Ammon's horn (tissue), 1 donor: Measurements from ENCODE around the gene C1orf94.

Source experiments
- DNase-seq: peaks from one replicate; pipeline ENCODE4 v3.0.0-alpha.2; 2016; ENCODE audit warnings: low spot score

The C1orf94 gene, protein sequence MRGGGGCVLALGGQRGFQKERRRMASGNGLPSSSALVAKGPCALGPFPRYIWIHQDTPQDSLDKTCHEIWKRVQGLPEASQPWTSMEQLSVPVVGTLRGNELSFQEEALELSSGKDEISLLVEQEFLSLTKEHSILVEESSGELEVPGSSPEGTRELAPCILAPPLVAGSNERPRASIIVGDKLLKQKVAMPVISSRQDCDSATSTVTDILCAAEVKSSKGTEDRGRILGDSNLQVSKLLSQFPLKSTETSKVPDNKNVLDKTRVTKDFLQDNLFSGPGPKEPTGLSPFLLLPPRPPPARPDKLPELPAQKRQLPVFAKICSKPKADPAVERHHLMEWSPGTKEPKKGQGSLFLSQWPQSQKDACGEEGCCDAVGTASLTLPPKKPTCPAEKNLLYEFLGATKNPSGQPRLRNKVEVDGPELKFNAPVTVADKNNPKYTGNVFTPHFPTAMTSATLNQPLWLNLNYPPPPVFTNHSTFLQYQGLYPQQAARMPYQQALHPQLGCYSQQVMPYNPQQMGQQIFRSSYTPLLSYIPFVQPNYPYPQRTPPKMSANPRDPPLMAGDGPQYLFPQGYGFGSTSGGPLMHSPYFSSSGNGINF

DNA sequence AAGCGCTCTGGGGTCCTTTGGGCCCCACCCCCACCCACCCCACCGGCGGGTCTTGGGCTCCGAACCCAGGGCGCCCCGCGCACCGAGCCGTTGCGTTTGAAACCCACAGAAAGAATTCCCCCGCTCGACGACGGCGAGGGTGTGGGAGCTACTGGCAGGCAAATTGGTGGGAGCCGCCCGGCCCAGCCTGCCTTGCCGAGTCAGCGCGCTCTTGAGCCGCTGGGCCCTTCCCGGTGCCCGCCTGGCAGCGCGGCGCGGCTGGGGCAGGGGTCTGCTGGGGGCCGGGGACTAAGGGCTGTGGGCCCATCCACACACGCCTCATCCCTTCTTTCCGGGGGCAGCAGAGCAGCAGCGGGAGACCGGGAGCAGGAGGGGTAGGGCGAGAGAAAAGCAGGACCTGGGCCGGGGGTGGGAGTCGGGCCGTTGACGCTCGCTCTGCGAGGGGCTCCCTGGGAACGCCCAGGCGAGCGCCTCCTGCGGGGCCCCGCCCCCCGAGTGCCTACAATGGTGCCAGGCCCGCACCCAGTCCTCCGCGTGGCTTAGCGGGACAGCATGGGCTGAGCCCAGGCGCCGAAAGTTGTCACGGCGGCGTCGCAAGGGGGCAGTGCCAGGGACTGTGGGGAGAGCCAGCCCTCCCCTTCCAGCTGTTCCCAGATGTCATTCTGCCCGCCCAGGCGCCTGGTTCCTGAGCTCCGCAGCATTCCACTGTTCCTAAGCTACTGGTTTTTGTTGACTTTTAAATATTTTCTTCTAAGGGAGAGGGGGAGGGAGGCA, at the start of gene C1orf94:
Gene C1orf94 (plus strand): TSS at position 78 of the 774 bp plus-strand sequence. CDS start 883 bp downstream, outside the sequence.
- peak; percentile 20 for DNase-seq

DNA sequence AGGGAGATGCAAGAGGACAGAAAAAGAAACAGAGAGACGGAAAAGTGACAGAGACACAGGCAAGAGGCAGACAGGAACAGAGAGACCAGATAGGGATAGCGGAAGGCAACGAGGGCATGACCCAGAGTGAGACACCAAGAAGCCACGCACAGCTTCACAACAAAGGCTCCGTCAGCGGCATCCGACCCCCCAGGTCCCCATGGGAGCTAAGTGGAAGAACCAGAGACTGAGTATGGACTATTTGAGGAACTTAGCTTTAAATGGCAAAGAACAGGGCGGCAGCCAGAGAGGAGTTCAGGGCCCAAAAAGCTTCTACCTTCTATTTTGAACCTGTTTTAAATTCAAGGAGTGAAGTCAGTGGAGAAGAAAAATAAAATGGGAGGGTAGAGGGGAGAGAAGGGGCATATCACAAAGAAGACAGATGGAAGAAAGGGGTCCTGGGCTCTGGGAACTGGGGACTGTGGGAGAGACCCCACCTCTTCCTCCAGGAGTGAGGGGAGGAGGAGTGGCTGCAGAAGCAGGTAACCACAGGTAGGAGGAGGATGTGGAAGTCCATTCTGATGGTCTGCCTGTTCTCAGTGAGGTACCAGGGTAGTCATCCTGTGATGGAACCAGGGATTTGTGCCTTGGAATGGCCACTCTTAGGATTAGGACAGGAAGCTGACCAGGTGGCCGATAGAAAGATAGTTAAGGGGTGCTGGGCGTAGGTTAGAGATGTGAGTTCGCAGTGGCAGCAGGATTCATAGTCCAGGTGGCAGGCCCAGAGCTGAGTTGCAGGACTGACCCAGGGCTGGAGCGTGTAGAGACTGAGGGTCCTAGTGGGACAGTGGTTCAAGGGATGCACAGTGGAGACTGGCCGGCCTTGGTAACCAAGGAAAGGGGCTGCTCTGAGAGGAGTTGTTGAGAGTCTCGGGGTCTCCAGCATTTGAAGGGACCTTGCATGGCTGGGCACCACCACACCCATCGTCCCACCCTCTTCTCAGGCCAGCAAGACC, 49.4 kb upstream of the C1orf94 start:
- no peak for DNase-seq

DNA sequence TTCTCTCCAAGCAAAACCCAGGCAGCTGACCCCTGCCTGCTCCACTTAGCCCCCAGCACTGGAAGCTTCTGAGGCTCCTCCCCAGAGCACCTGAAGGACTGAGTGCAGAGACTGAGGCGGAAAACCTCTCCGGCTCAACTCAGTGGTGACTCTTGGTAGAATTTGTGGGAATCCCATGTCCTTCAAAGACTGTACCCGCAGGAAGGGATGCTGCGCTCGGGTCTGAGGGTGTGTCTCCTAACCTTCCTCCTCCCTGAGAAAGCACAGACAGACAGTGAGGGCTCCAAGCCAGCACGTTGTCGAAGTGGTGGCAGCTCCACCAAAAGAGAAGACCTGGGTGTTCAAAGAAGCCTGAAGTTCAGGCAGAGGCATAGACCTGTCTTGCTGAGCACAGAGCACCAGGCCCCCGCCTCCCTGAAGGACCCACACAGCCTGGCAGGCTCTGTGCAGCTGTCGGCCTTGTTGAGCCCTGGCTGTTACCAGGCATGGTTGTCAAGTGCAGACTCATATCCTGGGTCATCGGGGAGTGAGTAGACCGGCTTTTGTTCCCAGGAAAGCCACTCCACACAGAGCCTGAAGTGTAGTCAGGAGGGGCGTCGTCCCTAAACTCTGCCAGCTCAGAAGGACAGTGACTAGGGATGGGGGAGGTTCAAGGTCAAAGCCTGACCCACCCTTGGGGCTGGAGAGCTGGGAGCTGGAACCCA, 48.4 kb upstream of the C1orf94 start:
- no peak for DNase-seq

DNA sequence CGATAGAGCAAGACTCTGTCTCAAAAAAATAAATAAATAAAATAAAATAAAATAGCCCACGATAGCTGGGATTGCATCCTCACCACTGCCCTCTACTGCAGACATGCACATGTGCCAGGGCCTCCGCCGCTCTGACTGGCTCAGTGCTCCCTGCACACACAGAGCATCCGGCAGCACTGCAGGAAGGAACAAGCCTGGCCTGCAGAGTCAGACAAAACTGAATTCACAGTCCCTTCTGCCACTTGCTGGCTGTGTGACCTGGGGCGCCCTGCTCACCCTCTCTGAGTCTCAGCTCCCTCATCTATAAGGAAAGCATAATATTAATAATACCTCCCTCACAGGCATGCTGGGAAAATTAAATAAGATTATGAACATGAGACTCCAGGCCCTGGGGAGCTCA, 47.1 kb upstream of the C1orf94 start:
- no peak for DNase-seq

DNA sequence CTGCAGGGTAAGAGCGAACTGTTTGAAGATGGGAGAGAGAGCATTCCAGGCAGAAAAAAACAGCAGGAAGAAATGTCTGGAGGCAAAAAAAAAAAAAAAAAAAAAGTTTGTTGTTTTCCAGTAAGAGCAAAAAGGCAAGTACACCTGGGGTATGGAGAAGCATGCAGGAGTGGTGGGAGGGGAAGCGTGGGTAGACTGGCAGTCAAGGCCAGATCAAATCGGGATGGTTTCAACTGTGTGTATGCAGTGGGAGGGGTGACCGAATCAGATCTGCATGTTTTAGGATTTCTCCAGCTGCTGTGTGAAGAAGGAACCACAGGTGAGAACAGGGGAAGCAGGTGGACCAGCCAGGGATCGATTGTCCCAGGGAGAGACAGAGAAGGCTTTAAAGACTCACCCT, 46.4 kb upstream of the C1orf94 start:
- no peak for DNase-seq

DNA sequence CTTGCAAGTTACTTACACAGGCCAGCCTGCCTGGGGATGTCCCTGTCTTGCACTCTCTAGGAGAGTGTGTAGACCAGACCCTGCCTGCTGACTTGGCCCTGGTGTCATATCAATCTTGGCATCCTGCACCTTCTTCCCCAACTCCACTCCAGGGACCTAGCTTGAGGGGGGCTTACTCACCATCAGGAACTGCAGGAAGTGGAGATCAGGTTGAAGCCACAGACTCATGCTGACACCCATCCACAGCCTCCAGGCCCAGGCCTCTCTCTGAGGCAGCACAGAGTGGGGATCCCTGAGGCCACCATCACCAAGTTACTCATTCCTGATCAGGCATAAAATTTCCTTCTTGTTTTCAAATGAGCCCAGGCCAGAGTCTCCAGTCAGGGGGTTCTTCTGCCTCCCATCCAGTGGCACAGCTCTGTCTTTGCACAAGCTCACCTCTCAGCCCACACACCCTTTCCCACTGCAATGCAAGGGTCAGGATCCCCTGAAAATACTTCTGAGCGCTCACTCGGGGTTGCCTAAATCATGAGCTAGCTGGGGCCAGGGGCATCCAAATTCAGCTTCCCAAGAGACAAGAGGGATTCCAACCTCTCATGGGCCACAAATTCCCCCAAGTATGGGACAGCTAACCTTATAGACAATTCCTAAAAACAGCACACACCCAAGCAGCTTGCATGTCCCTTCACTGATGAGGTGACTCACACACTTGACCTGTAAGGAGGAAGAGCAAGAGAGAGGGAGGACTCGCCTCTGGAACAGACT, 45.1 kb upstream of the C1orf94 start:
- DNase-seq = no peak

DNA sequence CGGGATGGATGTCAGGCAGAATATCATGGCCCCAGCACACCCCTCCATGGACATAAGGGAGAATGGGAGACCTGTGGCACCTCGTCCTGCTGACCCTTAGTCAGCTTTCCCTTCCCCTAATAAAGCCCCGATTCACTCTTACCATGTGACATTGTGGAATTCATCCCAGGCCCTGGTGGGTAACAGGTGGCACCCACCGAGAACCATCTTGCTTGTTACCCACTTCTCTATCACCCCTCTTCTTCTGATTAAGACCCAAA, 44.6 kb upstream of the C1orf94 start:
- no peak for DNase-seq

DNA sequence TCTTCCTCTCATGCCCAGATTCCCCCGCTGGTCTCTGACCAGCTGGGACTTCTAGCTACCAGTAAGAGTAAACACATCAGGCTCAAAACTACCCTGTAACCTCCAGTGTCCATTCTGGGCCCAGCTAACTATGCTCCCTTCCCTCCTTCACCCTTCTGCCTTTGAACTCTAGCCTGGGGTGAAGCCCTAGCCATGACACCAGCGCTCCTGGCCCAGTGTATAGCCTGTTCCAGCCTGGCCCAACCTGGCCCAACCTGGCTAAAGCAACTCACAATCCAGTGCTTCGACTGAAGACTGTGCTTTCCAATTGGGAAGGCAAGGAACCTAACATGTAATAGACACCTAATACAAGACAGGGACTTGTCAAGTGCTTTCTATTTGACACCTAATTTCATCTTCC, 39.3 kb upstream of the C1orf94 start:
- no peak for DNase-seq

DNA sequence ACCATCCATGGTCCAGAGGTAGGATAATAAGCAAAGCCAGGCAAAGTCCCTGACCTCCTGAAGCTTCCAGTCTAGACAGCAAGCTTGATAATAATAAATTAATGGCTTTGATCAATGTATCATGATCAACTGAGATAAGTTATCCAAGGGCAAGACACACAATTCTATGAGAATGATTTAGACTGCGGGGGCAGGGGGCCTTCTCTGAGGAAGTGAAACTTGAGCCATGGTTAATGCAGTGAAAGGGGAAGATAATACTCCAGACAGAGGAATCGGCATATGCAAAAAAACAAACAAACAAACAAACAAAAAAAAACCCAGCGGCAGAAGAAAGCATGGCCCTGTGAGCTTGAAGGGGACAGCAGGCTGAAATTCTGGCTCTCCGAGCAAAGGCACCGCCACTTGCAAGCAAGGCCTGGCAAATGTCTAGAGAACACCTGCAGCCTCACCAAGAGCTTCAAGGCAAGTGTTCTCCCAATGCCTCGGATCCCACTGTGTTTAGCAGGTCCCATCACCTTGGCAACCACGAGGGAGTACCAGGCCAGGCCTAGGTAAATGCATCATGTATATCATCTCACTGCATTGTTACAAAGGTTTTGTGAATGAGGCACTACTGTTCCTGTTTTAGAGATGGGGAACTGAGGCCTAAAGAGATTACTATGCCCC, 36.6 kb upstream of the C1orf94 start:
- DNase-seq = no peak

DNA sequence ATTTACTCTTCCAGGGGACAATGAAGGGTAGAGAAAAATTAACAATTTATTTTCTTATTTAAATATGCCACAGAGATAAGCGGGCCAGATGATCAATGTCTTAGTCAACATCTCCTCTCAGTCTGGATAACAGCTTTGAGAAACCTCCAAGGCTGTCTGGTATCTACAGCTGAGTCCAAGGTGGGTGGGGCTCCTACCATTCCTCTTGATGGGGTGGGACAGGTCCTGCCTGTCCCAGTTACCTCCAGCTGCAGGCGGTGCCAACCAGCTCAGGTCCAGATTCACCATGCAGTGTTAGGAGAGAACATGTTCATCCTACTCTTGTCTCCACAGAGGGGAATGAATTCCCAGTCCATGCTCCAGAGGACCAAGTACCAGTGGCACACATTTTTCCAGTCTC, 32.7 kb upstream of the C1orf94 start:
- no peak for DNase-seq

DNA sequence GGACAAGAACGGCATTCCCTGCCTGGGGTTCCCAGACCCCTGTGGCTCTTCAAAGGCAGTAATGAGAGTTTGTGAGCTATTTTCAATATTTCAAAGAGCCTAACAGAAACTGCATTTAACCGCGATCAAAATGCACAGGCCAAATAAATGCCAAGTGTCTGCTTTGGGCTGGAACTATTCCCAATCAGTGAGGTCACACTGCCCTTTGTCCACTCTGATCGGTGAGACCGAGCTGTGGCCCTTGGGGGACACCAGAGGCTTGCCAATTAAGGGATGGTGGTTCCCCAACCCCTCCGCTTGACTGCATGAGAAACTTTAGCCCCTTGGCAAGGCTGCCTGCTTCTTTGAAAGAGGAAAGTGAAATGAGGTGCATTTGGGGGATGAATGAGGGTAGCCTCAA, 31.9 kb upstream of the C1orf94 start:
- DNase-seq = no peak

DNA sequence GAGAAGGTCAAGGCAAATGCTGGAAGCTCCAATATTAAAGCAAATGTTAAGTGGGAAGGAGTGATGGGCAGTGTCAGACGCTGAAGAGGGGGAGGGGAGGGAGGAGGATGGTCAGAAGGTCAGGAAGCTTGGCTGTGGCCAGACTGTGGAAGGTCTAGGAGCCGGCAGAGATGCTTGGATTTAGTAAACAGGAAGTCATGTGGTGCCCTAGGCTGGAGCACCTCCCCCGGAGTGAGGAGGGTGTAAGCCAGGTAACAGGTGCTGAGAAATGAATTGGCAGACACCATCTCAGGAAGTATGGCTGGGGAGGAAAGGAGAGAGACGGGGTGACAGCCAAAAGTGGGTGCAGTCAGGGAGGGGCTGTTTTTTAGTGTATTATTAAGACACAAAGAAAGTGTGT, 29.4 kb upstream of the C1orf94 start:
- DNase-seq = no peak

DNA sequence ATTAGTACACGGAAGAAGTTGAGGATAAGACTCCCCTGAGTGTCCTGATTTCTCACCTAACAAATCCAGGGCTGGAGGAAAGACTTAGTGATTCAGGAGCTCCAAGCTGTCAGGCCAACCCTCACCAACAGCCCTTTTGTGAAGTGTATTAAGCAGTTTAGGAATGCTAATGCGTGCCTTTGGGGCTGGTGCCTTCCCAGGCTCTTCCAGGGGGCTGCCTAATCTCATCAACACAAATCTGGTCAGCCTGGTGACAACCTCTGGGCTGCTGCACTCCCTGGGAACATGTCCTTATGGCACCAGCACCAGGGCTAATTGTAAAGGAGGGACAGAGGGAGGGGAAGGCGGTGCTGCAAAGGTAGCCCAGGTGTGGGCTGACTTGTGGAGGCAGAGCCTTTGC, 27.2 kb upstream of the C1orf94 start:
- no peak for DNase-seq

DNA sequence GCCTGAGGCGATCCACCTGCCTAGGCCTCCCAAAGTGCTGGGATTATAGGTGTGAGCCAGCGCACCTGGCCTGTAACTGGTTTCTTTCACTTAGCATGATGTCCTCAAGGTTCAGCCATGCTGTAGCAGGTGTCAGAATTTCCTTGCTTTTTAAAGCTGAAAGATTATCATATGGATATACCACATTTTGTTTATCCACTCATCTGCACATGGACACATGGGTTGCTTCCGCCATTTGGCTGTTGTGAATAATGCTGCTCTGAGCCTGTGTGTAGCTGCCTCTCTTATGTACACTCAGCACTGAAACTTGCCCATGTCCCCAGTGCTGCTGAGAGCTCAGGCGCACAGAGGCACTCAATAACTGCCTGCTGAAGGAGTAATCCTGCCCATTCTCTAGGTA, 23.5 kb upstream of the C1orf94 start:
- DNase-seq = no peak

DNA sequence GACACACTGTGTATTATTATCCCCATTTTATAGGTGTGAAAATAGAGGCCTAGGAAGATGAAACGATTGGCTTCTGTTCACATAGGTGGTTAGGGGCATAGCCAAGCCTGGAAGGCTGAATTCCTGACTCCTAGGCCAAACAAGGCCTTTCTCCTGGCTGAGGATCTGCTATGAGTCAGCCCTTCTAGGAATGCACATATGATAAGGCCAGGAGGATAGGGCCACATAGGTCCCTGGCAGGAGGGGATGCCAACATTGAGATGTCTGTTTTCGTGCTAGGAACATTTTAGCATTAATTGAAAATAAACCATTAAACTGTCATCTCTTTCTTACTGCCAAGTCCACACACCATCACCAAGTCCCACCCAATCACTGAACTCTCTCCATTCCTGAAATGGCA, 20.8 kb upstream of the C1orf94 start:
- no peak for DNase-seq

DNA sequence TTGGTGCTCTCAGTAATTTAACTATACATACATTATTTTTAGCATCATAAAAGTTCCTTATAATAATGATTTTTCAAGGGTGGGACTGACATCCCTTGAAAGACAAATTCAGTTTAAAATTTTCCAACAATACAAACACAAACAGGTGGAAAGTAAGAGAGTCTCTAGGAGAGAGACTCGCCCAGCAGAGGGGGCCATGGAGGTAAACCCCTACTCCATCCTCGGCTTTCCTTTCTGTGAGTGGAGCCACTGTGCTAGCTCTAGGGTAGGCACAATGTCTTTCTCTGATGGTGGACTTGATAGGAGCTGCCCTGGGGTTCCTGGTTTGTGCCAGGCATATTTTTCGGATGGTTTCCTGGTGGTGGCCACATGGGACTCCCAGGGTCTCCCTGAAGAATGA, 20.0 kb upstream of the C1orf94 start:
- no peak for DNase-seq

DNA sequence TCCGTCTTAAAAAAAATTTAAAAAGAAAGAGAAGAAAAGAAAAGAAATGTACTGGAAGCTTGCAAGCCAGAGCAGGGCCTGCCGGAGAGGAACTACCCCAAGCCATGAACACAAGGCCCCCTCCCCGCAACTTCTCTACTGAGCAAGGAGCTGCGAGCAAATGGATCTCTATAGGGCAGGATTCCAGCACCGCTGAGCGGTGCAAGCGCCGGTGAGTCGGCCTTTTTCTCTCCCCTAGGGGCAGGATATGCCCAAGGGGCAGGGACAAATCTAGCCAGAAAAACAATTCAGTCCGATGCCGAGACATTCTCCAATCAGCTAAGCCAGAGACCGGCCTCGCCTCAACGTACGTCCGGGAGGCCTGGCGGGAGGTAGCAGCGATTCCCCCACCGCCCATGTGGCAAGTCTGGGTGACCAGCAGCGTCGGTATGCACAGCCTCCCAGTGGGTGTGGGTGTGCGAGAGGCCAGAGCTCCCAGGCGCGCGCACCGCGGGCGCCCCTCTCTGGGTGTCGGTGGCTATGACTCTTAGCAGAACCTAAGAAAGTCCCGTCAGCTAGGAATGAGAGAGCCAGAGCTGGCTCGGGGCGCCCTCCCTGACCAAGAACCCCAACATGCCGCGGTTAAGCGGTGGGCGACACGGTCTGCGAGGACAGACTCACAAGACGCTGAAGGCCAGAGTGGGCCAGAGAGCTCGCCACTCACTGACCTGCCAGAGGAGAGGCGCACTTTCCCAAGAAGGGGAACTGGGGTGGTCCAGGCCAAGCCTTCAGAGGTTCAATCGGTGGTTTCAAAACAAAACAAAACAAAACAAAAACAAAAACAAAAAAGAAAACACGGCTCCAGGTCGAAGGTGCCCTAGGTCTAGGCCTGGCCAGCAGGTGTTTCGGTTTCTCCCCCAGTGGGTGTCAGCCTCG, 13.6 kb upstream of the C1orf94 start:
- DNase-seq = peak; percentile 86

DNA sequence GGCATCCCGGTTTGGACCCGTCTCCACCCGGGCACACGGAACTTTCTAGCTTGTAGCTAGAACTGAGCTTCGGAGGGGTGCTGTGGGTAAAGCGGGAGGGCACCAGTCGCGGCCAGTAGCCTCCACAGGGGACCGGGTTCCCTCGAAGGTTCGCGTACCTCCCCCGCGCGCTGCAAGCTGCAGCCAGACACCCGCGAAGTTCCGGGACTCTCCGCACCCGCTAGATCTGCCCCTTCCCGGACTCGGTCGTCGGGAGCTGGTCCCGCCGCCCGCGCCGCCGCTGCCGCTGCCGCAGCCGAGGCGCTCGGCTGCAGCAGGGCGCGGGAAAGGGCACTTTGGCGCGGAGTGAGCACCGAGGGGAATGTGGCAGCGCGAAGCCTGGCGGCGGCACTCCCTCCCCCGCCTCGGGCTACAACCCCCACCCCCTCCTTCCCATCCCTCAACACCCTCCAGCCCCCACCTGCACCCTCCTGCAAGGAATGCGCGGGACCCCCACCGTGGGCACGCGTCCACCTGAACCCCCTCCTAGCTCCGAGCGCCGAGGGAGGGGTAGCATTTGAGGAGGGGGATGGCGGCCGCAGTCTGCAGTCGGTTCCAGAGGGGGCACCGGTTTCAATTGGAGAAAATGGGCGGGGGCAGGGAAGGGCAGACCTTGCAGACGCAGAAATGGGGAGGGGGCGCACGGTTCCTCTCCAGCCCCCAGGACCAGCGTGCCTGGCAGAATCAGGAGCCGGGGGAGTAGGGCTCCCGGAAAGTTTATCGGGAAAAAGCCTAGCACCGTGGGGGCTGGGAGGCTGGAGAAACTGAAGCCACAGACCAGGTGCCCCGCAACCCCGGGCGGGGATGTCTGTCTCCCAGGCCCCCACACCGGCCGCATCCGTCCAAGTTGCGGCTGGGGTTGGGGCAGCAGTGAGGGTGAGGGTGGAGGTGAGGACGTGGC, 12.6 kb upstream of the C1orf94 start:
- no peak for DNase-seq
